Measurements from ENCODE around the gene ZACN.
"Not testable (repeated sequence)": the region's sequence is repeated elsewhere in the genome, so short reads cannot be mapped to it uniquely, and the experiment has no call there.

Gene ZACN

DNA sequence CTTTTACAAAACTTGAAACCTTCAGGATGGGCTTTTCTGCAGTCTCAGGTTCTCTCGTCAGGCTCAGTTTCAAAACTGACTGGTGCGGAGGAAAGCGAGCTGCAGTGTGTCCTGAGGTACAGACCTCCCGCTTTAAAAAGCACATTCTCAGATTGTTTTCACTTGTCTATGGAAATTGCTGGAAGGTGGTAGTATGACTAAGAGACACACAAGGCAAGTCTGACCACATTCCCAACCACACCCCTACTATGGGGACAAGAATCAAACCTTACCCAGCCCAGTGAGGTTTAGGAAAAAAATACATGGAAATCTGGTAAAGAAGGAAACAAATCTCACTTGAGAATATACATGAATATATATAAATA, 24.9 kb upstream of the ZACN start:
- DNase-seq: no peak

DNA sequence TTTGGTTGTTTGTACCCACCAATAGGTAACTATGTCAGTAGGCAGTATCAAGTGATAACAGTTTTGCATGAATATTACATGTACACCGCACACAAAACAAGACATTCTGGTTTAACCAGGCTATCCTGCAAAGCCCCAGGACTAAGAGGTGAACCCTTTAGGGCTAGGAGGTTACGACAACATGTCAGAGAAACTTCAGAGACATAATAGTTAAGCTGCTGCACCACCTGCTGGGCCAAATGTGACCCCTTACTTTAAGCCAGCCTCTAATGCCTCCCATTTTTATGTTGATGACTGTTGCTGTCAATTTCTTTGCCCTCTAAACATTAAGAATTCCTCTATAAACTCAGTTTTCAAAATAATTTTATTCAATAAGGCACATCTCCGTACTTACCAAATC, 22.1 kb upstream of the ZACN start:
- no peak for DNase-seq

DNA sequence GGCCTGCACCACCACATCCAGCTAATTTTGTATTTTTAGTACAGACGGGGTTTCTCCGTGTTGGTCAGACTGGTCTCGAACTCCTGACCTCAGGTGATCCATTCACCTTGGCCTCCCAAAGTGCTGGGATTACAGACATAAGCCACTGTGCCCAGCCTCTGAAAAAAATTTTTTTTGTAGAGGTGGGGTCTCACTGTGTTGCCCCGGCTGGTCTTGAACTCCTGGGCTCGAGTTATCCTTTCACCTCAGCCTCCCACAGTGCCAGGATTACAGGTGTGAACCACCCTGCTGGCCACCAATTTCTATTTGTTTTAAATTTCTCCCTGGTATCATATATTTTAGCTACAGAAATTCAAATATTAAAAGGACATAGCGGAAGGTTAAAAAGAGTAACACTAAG, 20.7 kb upstream of the ZACN start:
- not testable (repeated sequence) for DNase-seq

DNA sequence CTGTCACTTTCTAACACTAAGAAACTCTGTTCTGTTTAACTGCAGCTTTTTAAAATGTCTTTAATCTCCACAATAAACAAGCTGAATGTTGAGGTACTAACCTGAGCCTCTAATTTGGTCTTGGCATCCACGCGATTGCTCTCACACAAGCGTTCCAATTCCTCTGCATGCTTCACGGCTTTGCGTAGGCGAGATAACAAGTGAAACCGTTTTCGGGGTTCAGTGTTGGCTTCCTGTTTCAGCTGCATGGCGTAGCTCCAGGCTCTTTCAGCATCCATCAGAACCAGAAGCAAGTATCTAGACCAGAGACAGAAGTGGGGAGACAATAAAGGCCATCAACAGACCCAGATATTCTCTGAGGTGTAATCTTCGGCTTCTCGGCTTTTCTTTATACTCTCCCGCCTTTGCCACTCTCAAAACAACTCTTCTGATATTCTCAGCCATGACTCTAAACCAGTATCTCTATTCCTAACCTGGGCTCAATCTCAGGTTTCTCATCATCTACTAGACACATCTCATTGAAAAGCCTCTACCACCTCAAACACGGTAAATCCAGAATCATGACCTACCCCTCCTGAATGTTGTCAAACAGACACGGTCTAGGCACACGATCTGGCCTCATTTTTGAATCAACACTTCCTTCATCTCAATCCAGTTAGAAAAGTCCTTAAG, 15.0 kb upstream of the ZACN start:
- DNase-seq: no peak

DNA sequence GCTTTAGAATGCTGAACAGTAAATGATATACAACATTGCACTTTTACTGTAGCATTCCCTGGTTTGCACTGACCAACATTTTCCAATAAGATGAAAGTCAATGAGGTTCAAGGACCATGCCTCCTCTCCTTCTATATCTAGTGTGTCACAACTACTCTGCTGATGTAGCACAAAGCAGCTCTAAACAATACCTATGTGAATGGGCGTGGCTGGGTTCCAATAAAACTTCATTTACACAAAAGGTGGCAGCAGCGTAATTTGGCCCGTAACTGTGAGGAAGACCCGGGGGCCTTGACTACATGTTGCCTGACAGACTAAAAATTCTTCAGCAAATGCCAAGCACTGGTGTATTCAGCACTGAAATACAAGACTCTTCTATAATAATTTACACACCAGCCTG, 13.2 kb upstream of the ZACN start:
- no peak for DNase-seq

DNA sequence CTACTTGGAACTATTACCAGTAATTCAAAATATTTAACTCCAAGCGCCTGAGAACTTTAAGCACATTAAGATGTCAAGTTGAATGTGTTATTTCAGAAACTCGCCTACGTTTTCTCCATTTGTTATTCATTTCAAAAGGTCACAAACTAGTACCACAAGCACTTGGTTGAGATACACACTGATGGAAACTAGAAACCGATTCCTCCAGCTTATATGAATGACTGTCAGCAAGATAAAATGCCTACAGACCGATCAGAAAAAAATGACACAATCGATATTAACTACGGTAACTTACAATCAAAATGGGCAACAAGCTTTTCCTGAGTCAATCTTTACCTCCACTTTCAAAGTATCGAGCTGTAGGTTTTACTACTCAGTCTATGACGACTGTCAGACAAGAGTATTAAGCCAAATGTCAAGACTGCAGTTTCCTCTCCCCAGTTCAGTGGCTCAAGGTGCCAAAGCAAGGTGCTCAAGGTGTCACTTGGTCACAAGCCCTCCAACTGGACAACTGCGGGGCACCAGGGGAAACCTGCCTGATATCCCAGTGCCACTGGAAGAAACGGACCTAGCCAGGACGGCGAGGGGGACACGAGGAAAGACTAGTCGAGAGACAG, 7.3 kb upstream of the ZACN start:
- DNase-seq: no peak

DNA sequence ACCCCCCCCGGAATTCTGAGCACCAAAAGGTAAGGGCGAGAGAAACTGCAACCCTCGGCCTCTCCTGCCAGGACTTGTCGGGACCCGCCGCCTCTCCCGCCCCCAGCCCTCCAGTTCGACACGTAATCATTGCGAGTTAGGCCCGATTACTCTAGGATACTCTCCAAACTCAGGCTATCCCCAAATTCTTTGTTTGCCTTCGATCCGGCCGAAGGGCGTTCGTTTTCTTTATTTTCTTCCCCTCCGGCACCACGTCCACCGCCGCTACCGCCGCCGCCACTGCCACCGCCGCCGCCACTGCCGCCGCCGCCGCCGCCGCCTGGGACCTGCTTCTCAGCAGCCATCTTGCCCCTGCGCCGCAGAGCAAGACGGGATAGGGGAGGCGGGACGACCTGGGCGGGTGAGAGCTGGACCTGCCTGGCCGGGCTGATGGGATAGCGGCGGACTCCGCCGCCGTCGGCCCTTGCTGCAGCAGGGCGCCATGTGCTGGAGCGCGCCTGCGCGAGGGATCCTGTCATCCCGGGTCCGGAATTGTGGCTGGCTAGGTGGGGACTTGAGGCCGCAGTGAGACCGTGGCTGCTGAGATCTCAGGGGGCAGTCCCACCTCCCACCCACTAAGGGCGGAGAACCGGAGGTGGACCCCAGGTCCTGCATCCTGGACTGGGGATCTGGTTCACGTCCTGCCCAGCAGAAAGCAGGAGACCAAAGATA, 6.7 kb upstream of the ZACN start, which contains the start of gene SRP68:
Gene SRP68, minus strand, starts transcription at position 370 of the 711 bp plus-strand sequence. Its CDS starts 26 bp downstream, at position 344.
- peak; percentile 84 to 89 for DNase-seq

DNA sequence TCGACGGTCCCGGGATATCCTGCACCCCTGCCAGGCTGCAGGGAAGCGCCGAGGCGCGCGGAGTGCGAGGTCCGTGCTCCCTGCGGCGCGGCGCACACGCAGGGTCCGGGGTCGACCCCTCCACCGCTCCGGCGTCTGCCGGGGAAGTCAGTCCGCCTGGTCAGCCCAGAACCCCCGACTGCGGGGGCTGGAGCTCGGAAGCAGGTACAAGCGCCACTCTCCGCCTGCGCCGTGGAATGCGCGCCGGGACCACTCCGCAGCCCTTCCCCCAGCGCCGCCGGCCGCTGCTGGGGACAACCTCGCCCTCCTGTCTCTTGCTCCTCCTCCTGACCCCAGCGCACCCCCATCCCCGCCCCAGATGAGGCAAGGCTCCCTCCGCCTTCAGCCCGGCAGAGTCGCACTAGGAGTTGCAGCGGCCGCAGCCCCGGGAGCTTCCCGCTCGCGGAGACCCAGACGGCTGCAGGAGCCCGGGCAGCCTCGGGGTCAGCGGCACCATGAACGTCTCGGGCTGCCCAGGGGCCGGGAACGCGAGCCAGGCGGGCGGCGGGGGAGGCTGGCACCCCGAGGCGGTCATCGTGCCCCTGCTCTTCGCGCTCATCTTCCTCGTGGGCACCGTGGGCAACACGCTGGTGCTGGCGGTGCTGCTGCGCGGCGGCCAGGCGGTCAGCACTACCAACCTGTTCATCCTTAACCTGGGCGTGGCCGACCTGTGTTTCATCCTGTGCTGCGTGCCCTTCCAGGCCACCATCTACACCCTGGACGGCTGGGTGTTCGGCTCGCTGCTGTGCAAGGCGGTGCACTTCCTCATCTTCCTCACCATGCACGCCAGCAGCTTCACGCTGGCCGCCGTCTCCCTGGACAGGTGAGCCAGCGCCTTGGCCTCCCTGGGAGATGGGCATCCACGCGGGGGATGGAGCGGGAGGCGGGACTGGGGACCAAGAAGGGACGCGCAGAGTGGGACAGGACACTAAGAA, 4.3 kb upstream of the ZACN start, which contains the start of gene GALR2:
Gene GALR2, plus strand, starts transcription at position 392 of the 974 bp plus-strand sequence. Its CDS starts 103 bp downstream, at position 495.
- DNase-seq: peak in 1 of 2 donors; percentile 18

DNA sequence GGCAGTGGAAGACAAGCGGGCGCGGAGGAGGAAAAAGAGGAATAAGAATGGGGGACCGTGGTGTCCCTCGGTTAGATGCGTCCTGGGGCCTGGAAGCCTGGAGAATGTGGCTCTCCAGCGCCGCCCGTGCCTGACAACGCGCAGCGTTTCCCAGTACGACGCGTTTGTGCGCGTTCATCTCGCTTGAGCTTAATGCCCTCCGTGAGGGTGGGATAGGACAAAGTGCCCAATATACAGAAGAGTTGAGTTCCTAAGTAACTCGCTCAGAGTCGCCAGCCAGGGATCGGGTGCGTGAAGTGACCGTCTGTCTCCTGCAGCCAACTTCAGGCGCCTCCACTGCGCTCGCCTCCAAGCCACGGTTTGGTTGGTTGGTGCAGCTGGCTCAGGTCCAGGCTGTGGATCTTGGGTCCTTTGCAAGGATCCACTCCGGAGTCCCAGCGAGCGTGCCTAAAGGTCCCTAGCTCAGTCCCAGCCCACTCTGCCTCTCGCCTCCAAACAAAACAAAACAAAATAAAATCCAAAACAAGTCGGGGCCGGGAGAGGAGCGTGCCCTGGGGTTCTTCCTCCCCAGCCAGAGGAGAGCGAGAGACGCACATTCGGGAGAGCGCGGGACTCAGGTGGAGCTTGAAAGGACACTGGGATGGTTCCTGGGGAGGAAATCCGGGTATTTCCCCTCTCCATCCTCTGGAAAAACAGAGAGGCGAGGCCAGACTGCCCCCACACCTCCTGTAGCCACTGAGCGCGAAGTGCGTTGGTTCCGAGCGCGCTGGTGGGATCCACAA, 3.4 kb upstream of the ZACN start:
- DNase-seq: peak in 1 of 2 donors; percentile 42

DNA sequence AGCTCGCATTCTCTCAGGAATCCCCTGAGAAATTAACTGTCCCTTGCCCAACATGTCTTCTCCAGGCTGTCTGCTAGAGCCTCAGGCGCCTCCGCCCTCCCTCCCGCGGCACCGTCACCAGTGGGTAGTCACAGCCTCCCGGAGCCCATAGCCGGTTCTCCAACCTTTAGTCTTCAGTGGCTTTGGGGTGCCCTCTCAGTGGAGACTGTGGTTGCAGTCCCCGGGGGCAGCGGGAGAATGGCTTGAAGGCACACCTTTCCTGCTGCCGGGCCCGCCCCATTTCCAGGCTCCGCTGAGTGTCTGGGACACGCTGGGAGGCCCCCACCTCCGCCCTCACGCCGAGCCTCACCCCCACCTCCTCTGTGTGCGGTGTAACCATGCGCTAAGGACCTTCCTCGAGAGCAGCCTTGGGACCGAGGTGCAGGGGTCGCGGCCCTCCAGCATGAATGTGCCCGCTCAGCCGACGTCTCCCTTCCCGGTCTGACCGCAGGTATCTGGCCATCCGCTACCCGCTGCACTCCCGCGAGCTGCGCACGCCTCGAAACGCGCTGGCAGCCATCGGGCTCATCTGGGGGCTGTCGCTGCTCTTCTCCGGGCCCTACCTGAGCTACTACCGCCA, 2.7 kb upstream of the ZACN start:
- DNase-seq: no peak

DNA sequence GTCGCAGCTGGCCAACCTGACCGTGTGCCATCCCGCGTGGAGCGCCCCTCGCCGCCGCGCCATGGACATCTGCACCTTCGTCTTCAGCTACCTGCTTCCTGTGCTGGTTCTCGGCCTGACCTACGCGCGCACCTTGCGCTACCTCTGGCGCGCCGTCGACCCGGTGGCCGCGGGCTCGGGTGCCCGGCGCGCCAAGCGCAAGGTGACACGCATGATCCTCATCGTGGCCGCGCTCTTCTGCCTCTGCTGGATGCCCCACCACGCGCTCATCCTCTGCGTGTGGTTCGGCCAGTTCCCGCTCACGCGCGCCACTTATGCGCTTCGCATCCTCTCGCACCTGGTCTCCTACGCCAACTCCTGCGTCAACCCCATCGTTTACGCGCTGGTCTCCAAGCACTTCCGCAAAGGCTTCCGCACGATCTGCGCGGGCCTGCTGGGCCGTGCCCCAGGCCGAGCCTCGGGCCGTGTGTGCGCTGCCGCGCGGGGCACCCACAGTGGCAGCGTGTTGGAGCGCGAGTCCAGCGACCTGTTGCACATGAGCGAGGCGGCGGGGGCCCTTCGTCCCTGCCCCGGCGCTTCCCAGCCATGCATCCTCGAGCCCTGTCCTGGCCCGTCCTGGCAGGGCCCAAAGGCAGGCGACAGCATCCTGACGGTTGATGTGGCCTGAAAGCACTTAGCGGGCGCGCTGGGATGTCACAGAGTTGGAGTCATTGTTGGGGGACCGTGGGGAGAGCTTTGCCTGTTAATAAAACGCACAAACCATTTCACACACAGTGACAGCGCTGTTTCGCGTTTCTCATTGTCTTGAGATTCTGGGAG, 2.0 kb upstream of the ZACN start:
- peak in 1 of 2 donors; percentile 12 for DNase-seq

DNA sequence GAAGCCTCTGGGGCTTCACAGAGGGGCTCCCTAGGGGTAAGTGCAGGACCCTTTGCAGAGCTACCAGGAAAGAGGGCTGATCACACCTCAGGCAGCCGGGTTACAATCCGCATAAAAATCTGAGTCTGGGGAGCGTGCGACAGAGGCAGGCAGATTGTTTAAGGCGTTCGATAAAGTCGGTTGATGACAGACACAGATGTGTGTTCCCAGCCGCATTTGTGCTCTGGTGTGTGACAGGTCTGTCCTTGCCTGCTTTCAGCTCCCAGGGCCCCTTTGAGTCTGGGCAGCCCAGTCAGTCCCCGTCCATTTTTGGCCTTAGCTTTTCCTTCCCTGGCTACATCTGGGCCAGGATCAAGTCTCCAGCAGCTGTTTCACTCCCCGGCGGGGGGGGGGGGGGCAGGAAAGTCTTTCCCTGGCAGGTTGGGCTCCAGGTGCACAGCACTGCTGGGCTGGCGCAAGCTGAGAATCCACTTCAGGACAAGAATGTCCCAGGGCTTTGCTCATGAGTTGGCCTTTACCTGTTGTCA, 1.3 kb upstream of the ZACN start:
- DNase-seq: no peak

DNA sequence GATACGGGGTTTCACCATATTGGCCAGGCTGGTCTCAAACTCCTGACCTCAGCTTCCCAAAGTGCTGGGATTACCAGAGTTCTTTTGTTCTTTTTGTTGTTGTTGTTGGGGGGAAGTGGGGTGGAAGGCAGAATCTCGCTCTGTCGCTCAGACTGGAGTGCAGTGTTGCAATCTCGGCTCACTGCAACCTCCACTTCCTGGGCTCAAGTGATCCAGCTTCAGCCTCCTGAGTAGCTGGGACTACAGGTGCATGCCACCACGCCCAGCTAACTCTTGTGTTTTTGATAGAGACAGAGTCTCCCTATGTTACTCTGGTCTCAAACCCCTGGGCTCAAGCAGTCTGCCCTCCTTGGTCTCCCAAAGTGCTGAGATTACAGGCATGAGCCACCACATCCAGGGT, 612 bp upstream of the ZACN start:
- not testable (repeated sequence) for DNase-seq

DNA sequence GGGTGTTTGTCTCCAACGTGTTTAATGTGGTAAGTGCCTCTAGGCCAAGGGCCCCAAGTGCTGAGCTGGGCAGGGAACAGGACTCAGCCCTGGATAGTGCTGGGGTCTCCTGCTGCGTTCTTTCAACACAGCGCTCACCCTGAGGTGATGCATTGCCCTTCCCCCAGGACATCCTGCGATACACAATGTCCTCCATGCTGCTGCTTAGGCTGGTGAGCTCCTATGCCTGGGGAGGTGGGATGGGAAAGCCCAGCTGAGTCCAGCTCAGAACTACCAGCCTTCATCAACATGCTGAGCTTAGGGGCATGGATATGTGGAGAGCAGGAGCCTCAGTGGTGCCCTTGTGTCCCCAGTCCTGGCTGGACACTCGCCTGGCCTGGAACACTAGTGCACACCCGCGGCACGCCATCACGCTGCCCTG, 563 bp downstream of the ZACN start:
- no peak for DNase-seq

DNA sequence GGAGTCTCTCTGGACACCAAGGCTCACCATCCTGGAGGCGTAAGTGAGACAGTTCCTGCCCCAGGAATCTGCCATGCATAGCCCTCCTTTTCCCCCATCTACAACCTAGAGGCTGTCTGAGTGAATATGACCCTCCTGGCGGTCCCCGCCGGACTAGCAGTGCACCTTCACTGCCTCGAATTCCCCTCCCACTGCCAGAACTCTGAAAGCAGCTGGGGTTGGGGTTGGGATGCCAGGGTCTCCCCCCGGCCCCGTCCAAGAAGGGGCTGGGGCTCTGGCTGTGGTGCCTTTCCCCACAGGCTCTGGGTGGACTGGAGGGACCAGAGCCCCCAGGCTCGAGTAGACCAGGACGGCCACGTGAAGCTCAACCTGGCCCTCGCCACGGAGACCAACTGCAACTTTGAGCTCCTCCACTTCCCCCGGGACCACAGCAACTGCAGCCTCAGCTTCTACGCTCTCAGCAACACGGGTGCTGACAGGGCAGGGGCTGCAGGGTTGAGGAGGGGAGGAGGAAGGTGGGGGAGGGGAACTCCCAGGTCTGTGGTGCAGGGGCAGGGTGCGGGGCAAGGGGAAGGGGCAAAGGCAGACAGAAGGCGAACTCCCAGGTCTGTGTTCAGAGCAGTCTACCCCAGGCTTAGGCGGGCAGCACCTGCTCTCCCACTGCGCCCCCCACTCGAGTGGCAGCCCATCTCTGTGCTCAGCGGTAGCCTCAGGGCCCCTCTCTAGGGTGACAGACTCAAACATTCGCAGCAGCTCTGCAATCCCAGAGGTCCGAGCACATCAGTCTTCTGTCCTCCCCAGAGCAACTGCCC, 1.2 kb downstream of the ZACN start:
- DNase-seq: no peak

DNA sequence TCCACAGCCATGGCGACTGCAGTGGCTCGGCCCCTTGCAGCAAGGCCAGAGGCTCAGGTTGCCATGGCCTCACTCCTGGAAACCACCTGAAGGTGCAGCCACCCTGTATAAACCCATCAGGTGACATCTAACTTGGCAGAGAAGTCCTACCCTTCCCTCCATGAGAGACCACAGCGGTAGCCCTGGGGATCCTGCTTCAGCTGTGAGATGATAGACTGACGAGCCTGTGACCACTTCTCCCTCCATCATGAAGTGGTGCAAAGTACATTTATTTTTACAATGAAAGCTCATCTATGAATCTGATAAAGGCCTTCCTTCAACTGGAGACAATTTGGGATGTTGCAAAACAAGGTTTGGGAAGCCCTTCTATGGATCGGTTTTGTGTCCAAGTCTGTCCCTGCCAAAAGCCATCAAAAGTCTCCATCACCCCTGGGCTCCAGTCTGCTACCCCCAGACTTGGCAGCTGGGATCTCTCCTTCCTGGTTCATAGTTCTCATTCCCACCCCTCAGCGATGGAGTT, 1.8 kb downstream of the ZACN start:
- no peak for DNase-seq

DNA sequence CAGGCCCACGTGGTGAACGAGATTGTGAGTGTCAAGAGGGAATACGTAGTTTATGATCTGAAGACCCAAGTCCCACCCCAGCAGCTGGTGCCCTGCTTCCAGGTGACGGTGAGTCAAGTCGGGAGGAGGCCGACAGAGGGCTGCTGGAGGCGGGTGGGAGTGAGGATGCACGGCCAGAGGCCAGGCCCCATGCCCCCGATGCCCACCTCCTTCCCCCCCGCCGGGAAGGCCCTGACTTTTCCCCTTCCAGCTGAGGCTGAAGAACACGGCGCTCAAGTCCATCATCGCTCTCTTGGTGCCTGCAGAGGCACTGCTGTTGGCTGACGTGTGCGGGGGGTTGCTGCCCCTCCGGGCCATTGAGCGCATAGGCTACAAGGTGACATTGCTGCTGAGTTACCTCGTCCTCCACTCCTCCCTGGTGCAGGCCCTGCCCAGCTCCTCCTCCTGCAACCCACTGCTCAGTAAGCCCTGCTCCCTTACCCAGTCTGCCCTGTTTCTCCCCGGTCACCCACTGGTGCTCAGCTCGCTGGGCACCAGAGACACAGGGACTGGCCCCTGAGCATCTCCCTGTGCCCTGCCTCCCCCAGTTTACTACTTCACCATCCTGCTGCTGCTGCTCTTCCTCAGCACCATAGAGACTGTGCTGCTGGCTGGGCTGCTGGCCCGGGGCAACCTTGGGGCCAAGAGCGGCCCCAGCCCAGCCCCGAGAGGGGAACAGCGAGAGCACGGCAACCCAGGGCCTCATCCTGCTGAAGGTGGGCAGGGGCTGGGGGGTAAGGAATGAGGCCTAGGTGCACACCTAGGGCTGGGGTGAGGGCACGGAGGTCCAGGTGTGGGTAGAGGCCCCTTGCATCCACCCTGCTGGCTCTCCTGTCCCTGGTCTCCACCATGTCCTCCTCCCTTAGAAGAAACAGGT, 2.6 kb downstream of the ZACN start:
- no peak for DNase-seq
